OCI-LY1 (cell line): ENCODE results near the gene FBXO11.

Experiments
- H2AFZ ChIP-seq: fragments of 200-600 bp; sonication (generic), shearing (Covaris generic); 2 replicates; pipeline ENCODE4 v1.6.0; 2014; ENCODE audit warnings: antibody characterized with exemption, mild to moderate bottlenecking, low read length
- H3F3A ChIP-seq: fragments of 200-600 bp; sonication (generic), shearing (Covaris generic); 2 replicates; pipeline ENCODE4 v1.6.0; 2014; ENCODE audit warnings: mild to moderate bottlenecking, antibody characterized with exemption, low read length, moderate library complexity; ENCODE audit not compliant: insufficient read depth
- H3K27ac ChIP-seq: fragments of 200-600 bp; sonication (generic); 2 replicates; pipeline ENCODE4 v1.5.1; 2014; ENCODE audit warnings: low read length, mixed run types, mild to moderate bottlenecking, low read depth; ENCODE audit not compliant: poor library complexity, severe bottlenecking
- H3K27me3 ChIP-seq: fragments of 200-600 bp; sonication (generic); 2 replicates; pipeline ENCODE4 v1.6.0; 2014; ENCODE audit warnings: antibody characterized with exemption, mild to moderate bottlenecking, low read length, moderate library complexity; ENCODE audit not compliant: insufficient read depth
- H3K36me3 ChIP-seq: fragments of 200-600 bp; sonication (generic); 2 replicates; pipeline ENCODE4 v1.6.1; 2014; ENCODE audit warnings: mild to moderate bottlenecking, antibody characterized with exemption, low read length, moderate library complexity, mixed read lengths; ENCODE audit not compliant: insufficient read depth
- H3K4me1 ChIP-seq: fragments of 200-600 bp; sonication (generic); 2 replicates; pipeline ENCODE4 v1.5.1; 2014; ENCODE audit warnings: mild to moderate bottlenecking, low read length, moderate library complexity; ENCODE audit not compliant: insufficient read depth, severe bottlenecking
- H3K4me2 ChIP-seq: fragments of 200-600 bp; sonication (generic), shearing (Covaris generic); 2 replicates; pipeline ENCODE4 v1.6.1; 2014; ENCODE audit warnings: low read length
- H3K4me3 ChIP-seq: fragments of 200-600 bp; sonication (generic); 2 replicates; pipeline ENCODE4 v1.5.1; 2014; ENCODE audit warnings: low read length, low read depth, mild to moderate bottlenecking, mixed read lengths; ENCODE audit not compliant: poor library complexity, severe bottlenecking
- H3K79me2 ChIP-seq: fragments of 200-600 bp; shearing (Covaris generic); 2 replicates; pipeline ENCODE4 v1.6.1; 2016; ENCODE audit warnings: mixed run types, low read length, mixed read lengths; ENCODE audit not compliant: insufficient read depth
- H3K9ac ChIP-seq: fragments of 200-600 bp; sonication (generic), shearing (Covaris generic); 2 replicates; pipeline ENCODE4 v1.6.1; 2014; ENCODE audit warnings: mild to moderate bottlenecking, low read length, mixed read lengths
- H3K9me2 ChIP-seq: fragments of 200-600 bp; sonication (generic), shearing (Covaris generic); 2 replicates; pipeline ENCODE4 v1.6.1; 2014; ENCODE audit warnings: low read depth, mild to moderate bottlenecking, low read length, mixed read lengths
- H3K9me3 ChIP-seq: fragments of 200-600 bp; shearing (Covaris generic); 2 replicates; pipeline ENCODE4 v1.6.1; 2014; ENCODE audit warnings: low read length, mixed read lengths
- H4K20me1 ChIP-seq: fragments of 200-600 bp; sonication (generic), shearing (Covaris generic); 2 replicates; pipeline ENCODE4 v1.6.0; 2016; ENCODE audit warnings: mild to moderate bottlenecking, low read length; ENCODE audit not compliant: insufficient read depth
- EZH2 ChIP-seq: fragments of 200-600 bp; sonication (generic), shearing (Covaris generic); IDR thresholded peaks from 2 replicates; pipeline ENCODE4 v1.8.0; 2017; ENCODE audit warnings: borderline replicate concordance, mixed run types, mild to moderate bottlenecking, antibody characterized with exemption, low read length, moderate library complexity, mixed read lengths
- TF ChIP-seq, protein P1 (sequence below): fragments of 200-600 bp; sonication (generic), shearing (Covaris generic); IDR thresholded peaks from 2 replicates; pipeline ENCODE4 v1.5.1; 2017; ENCODE audit warnings: mild to moderate bottlenecking, antibody characterized with exemption, low read length, moderate library complexity, mixed read lengths

FBXO11 gene

DNA sequence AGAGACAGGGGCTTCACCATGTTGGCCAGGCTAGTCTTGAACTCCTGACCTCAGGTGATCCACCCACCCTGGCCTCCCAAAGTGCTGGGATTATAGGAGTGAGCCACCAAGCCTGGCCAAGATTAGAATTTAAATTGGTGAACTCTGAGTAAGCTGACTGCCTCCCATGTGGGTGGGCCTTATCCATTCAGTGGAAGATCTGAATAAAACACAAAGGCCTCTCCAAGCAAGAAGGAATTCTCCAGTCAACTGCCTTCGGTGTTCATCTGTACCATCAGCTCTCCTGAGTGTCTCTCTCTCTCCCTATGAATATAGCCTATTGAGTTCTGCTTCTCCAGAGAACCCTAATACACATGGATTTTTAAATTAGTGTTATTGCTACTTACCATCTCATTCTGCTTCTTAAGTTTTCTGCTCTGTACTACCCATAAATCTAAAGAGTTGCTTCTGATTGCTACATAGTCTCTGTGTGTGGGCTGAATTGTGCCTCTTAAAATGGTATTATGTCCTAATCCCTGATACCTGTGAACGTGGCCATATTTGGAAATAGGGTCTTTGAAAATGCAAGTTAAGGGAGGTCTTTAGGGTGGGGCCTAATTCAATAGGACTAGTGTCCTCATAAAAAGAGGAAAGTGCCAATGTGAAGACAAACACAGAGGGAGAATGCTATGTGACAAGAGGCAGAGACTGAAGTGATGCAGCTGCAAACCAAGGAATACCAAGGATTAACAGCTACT, 36.3 kb downstream of the FBXO11 start:
- Histone ChIP-seq H3K9me3 (no peaks in the 10 kb centered on the region), H3F3A (peaks cover 3% of the 10 kb centered on the region; the same call in 1 of the 2 replicates), H3K9ac (no peak overlapping the region), H3K4me3 (no peak overlapping the region), H3K79me2 (peaks cover 87% of the 10 kb centered on the region), H4K20me1 (0 out of 2 replicates have a peak, but pooled peaks cover 2% of the 10 kb centered on the region), H3K4me2 (no peak overlapping the region), H2AFZ (no peak overlapping the region), H3K4me1 (peaks cover 18% of the 10 kb centered on the region), H3K27ac (no peak overlapping the region), H3K36me3 (peaks cover 45% of the 10 kb centered on the region; the same call in 1 of the 2 replicates), H3K9me2 (no peaks in the 10 kb centered on the region), H3K27me3 (no peaks in the 10 kb centered on the region)
- TF ChIP-seq, protein P1, sequence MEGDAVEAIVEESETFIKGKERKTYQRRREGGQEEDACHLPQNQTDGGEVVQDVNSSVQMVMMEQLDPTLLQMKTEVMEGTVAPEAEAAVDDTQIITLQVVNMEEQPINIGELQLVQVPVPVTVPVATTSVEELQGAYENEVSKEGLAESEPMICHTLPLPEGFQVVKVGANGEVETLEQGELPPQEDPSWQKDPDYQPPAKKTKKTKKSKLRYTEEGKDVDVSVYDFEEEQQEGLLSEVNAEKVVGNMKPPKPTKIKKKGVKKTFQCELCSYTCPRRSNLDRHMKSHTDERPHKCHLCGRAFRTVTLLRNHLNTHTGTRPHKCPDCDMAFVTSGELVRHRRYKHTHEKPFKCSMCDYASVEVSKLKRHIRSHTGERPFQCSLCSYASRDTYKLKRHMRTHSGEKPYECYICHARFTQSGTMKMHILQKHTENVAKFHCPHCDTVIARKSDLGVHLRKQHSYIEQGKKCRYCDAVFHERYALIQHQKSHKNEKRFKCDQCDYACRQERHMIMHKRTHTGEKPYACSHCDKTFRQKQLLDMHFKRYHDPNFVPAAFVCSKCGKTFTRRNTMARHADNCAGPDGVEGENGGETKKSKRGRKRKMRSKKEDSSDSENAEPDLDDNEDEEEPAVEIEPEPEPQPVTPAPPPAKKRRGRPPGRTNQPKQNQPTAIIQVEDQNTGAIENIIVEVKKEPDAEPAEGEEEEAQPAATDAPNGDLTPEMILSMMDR = no peak

DNA sequence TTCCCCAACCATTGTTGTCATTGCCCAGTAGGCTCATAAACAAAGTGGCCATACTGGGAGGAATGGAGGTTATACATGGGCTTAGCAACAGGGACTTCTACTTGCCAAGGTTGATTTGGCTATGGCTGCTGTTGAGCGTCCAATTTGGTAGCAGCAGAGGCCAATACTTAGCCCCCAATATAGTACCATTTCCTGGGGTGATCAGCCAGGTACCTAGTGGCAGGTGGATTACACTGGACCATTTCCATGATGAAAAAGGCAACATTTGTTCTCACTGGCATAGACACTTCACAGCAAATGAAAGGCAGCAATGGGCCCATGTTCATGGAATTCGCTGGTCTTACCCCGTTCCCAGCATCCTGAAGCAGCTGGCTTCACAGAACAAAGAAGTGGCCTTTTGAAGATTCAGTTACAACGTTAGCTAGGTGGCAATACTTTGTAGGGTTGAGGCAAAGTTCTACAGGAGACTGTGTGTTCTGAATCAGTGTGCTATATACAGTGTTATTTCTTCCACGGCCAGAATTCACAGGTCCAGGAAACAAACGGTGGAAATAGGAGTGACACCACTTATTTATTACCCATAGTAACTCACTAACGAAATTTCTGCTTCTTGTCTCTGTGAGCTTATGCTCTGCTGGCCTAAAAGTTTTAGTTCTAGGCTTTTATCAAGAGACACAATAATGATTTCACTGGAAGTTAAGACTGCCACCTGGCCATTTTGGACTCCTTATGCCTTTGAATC, 37.5 kb downstream of the FBXO11 start:
- Histone ChIP-seq H3K4me3 (no peak overlapping the region), H3K27ac (no peak overlapping the region), H3K9me3 (no peaks in the 10 kb centered on the region), H3F3A (peaks cover 3% of the 10 kb centered on the region; the same call in 1 of the 2 replicates), H2AFZ (no peak overlapping the region), H4K20me1 (0 out of 2 replicates have a peak, but pooled peaks cover 2% of the 10 kb centered on the region), H3K36me3 (peaks cover 44% of the 10 kb centered on the region; the same call in 1 of the 2 replicates), H3K9me2 (no peaks in the 10 kb centered on the region), H3K4me1 (peaks cover 24% of the 10 kb centered on the region), H3K4me2 (no peak overlapping the region), H3K79me2 (peaks cover 91% of the 10 kb centered on the region), H3K9ac (no peak overlapping the region), H3K27me3 (no peaks in the 10 kb centered on the region)
- TF ChIP-seq, protein P1 = no peak
- TF ChIP-seq EZH2 = no peak

DNA sequence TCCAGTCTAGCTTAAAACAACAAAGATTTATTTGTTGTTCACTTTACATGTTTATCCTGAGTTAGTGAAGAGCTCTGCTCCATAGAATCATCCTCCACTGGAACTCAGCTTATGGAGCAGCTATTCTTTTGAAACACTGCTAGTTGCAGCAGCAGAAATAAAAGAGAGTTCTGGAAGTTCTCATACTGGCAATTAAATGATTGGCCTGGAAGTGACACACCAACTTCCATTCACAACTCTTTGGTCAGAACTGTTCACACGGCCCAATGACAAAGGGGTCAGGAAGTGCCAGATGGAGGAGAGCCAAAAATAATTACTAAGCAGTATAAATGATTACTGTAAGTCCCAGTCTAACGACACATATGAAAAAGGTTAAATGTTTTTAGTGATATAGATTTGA, 39.1 kb downstream of the FBXO11 start:
- Histone ChIP-seq H2AFZ (no peak overlapping the region), H3K27me3 (no peaks in the 10 kb centered on the region), H3K4me2 (no peak overlapping the region), H3K4me1 (peaks cover 24% of the 10 kb centered on the region), H3K9me2 (no peaks in the 10 kb centered on the region), H3K9me3 (no peaks in the 10 kb centered on the region), H3F3A (peaks cover 3% of the 10 kb centered on the region; the same call in 1 of the 2 replicates), H3K36me3 (peaks cover 28% of the 10 kb centered on the region; the same call in 1 of the 2 replicates), H3K4me3 (no peak overlapping the region), H3K27ac (no peak overlapping the region), H3K79me2 (peaks cover 93% of the 10 kb centered on the region), H3K9ac (no peak overlapping the region), H4K20me1 (peaks cover 4% of the 10 kb centered on the region; the same call in 1 of the 2 replicates)
- TF ChIP-seq, protein P1 = no peak
- no peak for TF ChIP-seq EZH2
